ENCODE results near the gene ACAD11.

GRCh38 chr3:132694991-132695390 is 35.4 kb upstream of the ACAD11 start:
- TF ChIP-seq CTCF (IDR thresholded peaks at IDR 0.05; ENCODE audit: low read depth, low read length, missing input control) = no peak
- no peak for TF ChIP-seq REST (IDR thresholded peaks at IDR 0.05)
- TF ChIP-seq RAD21 (IDR thresholded peaks at IDR 0.05) = no peak
- TF ChIP-seq MAX (IDR thresholded peaks at IDR 0.05) = no peak
- TF ChIP-seq SP1 (IDR thresholded peaks at IDR 0.05) = no peak
- TF ChIP-seq HNF4G (IDR thresholded peaks at IDR 0.05) = no peak
- no peak for TF ChIP-seq YY1 (IDR thresholded peaks at IDR 0.05)
- no peak for TF ChIP-seq TAF1 (conservative IDR thresholded peaks at IDR 0.05)

Measured in liver (tissue), 3 donors.